Adrenal gland (tissue), 5 donors: ENCODE results near the gene HAUS7.

Experiments
- POLR2A ChIP-seq, 2 donors: fragments of 450-650 bp; IDR thresholded peaks; one replicate each; pipeline ENCODE4 v1.6.1; 2017; ENCODE audit warnings: antibody characterized with exemption in 2 of 2, mild to moderate bottlenecking in 2 of 2, moderate library complexity in 1 of 2
- TF ChIP-seq, protein P1 (sequence below), 6 experiments: fragments of 450-650 bp in 4 of 6; fragments of 200-600 bp in 2 of 6; sonication (generic) in 1 of 6; IDR thresholded peaks; 1 replicate in 5 of 6; 2 replicates in 1 of 6; pipeline versions ENCODE4 v1.5.1 to v1.8.0; 2016 to 2021; ENCODE audit warnings: antibody characterized with exemption in 6 of 6, mild to moderate bottlenecking in 2 of 6, moderate library complexity in 1 of 6
- donor health status: DM: no; HTN: no; CAD: no.

DNA sequence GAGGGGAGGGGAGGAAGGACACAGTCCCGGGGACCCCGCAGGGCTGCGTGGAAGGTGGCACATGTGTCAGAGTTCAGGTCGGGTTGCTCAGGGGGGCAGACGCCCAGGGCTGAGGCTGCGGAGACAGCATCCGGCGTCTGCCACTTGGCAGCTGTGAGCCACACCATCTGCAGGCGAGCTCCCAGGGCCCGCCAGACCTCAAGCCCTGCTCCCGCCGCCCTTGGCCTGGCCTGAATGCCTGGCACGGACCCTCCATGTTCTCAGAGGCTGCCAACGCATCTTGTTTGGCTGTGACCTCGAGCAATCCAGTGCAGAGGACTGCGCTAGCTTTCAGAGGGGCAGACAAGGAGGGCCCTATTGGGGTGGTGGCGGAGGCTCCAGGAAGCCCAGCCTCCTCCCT, 29.5 kb upstream of the HAUS7 start:
- TF ChIP-seq, protein P1, sequence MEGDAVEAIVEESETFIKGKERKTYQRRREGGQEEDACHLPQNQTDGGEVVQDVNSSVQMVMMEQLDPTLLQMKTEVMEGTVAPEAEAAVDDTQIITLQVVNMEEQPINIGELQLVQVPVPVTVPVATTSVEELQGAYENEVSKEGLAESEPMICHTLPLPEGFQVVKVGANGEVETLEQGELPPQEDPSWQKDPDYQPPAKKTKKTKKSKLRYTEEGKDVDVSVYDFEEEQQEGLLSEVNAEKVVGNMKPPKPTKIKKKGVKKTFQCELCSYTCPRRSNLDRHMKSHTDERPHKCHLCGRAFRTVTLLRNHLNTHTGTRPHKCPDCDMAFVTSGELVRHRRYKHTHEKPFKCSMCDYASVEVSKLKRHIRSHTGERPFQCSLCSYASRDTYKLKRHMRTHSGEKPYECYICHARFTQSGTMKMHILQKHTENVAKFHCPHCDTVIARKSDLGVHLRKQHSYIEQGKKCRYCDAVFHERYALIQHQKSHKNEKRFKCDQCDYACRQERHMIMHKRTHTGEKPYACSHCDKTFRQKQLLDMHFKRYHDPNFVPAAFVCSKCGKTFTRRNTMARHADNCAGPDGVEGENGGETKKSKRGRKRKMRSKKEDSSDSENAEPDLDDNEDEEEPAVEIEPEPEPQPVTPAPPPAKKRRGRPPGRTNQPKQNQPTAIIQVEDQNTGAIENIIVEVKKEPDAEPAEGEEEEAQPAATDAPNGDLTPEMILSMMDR (IDR thresholded peaks at IDR 0.05), result no peak
- no peak for TF ChIP-seq POLR2A (IDR thresholded peaks at IDR 0.05)
